Mesenchymal stem cell (in vitro differentiated cells and primary cell): Measurements from ENCODE around the gene PKN2.

Experiments used
- DNase-seq: peaks from one replicate; pipeline ENCODE4 v3.0.0-alpha.2; 2013
- H2AFZ ChIP-seq: one replicate; pipeline ENCODE4 v1.6.1; 2013; ENCODE audit warnings: low read depth, mild to moderate bottlenecking, control low read depth, inconsistent platforms, low read length, moderate library complexity
- H2AK5ac ChIP-seq: 2 replicates; pipeline ENCODE4 v1.6.1; 2013; ENCODE audit warnings: low read length, moderate library complexity, mild to moderate bottlenecking, inconsistent platforms; ENCODE audit not compliant: severe bottlenecking
- H2BK120ac ChIP-seq: one replicate; pipeline ENCODE4 v1.6.1; 2013; ENCODE audit warnings: low read depth, mild to moderate bottlenecking, inconsistent platforms, low read length, moderate library complexity
- H2BK12ac ChIP-seq, 2 experiments: one replicate each; pipeline ENCODE4 v1.6.1; 2013; ENCODE audit warnings: inconsistent platforms in 2 of 2, low read length in 2 of 2, mild to moderate bottlenecking in 2 of 2, moderate library complexity in 2 of 2, control low read depth in 1 of 2
- H2BK15ac ChIP-seq: one replicate; pipeline ENCODE4 v1.6.1; 2013; ENCODE audit warnings: mild to moderate bottlenecking, low read depth, inconsistent platforms; ENCODE audit not compliant: poor library complexity, severe bottlenecking
- H2BK5ac ChIP-seq: 2 replicates; pipeline ENCODE4 v1.6.1; 2013; ENCODE audit warnings: low read depth, mild to moderate bottlenecking, low read length, control low read depth, inconsistent platforms; ENCODE audit not compliant: poor library complexity, severe bottlenecking
- H3K14ac ChIP-seq, 2 experiments: one replicate each; pipeline ENCODE4 v1.6.1; 2013; ENCODE audit warnings: inconsistent platforms in 2 of 2, low read length in 2 of 2, control low read depth in 1 of 2, mild to moderate bottlenecking in 1 of 2, moderate library complexity in 1 of 2
- H3K18ac ChIP-seq, 2 experiments: one replicate each; pipeline ENCODE4 v1.6.1; 2013; ENCODE audit warnings: inconsistent platforms in 2 of 2, low read length in 2 of 2, control low read depth in 1 of 2, low read depth in 1 of 2, mild to moderate bottlenecking in 1 of 2
- H3K23ac ChIP-seq, 2 experiments: one replicate each; pipeline ENCODE4 v1.6.1; 2013; ENCODE audit warnings: inconsistent platforms in 2 of 2, low read length in 2 of 2, mild to moderate bottlenecking in 2 of 2, moderate library complexity in 2 of 2, control low read depth in 1 of 2
- H3K27ac ChIP-seq: 2 replicates; pipeline ENCODE4 v1.5.1; 2013; ENCODE audit warnings: mild to moderate bottlenecking, moderate library complexity, low read length, control low read depth, inconsistent platforms; ENCODE audit not compliant: poor library complexity, severe bottlenecking
- H3K27me3 ChIP-seq, 2 experiments: 2 replicates each; pipeline versions ENCODE4 v1.6.1 to v1.7.0; 2013; ENCODE audit warnings: low read length in 2 of 2, mild to moderate bottlenecking in 2 of 2, moderate library complexity in 2 of 2, control low read depth in 1 of 2, inconsistent platforms in 1 of 2; ENCODE audit not compliant: control insufficient read depth in 1 of 2, insufficient read depth in 1 of 2
- H3K36me3 ChIP-seq, 2 experiments: 2 replicates each; pipeline versions ENCODE4 v1.6.1 to v1.7.0; 2013; ENCODE audit warnings: low read length in 2 of 2, control low read depth in 1 of 2, inconsistent platforms in 1 of 2, low read depth in 1 of 2, mild to moderate bottlenecking in 1 of 2; ENCODE audit not compliant: insufficient read depth in 2 of 2, control insufficient read depth in 1 of 2
- H3K4ac ChIP-seq, 2 experiments: one replicate each; pipeline ENCODE4 v1.6.1; 2013; ENCODE audit warnings: inconsistent platforms in 2 of 2, low read length in 2 of 2, mild to moderate bottlenecking in 2 of 2, moderate library complexity in 2 of 2, control low read depth in 1 of 2, low read depth in 1 of 2
- H3K4me1 ChIP-seq: 2 replicates; pipeline ENCODE4 v1.6.1; 2013; ENCODE audit warnings: low read depth, low read length, control low read depth; ENCODE audit not compliant: control insufficient read depth, insufficient read depth
- H3K4me2 ChIP-seq: 2 replicates; pipeline ENCODE4 v1.6.1; 2013; ENCODE audit warnings: low read length, mild to moderate bottlenecking, inconsistent platforms; ENCODE audit not compliant: poor library complexity, severe bottlenecking
- H3K4me3 ChIP-seq, 2 experiments: 2 replicates each; pipeline versions ENCODE4 v1.5.1 to v1.7.0; 2013; ENCODE audit warnings: low read length in 2 of 2, mild to moderate bottlenecking in 2 of 2, control low read depth in 1 of 2, low read depth in 1 of 2; ENCODE audit not compliant: insufficient read depth in 1 of 2
- H3K79me1 ChIP-seq: replicated peaks from 2 replicates; pipeline ENCODE4 v1.6.1; 2013; ENCODE audit warnings: mild to moderate bottlenecking, control low read depth, low read length, inconsistent platforms; ENCODE audit not compliant: poor library complexity, severe bottlenecking
- H3K9ac ChIP-seq: 2 replicates; pipeline ENCODE4 v1.7.0; 2013; ENCODE audit warnings: mild to moderate bottlenecking, low read length, moderate library complexity
- H3K9me3 ChIP-seq: 2 replicates; pipeline ENCODE4 v1.7.0; 2013; ENCODE audit warnings: mild to moderate bottlenecking, low read length; ENCODE audit not compliant: control insufficient read depth
- H4K8ac ChIP-seq: one replicate; pipeline ENCODE4 v1.6.1; 2013; ENCODE audit warnings: inconsistent platforms, mild to moderate bottlenecking, low read length, moderate library complexity
- H4K91ac ChIP-seq: one replicate; pipeline ENCODE4 v1.6.1; 2013; ENCODE audit warnings: mild to moderate bottlenecking, low read length, inconsistent platforms
- WGBS: methylation state at CpG from one replicate; pipeline ENCODE4 v1.1.7; 2013; ENCODE audit warnings: mixed read lengths; 5-methylcytosine and 5-hydroxymethylcytosine counted together

The PKN2 gene

DNA sequence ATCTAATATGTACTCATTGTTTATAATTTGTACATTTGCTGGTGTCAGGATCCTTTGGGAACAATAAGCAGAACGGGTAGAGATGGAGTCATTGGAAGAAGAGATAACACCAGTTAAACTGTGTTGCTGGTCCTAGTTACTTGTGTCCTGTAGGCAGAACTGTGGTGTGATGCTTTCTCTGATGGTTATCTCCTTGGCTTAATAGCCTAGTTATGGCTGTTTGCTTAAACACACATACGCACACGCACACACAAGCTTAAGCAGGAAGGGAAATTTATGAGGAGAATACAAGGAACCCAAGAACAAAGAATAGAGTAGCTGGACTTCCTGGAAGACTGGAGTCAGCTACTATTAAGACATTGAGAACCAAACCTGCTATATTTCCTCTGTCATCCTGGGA is 5.7 kb upstream of the PKN2 start:
- Histone ChIP-seq H3K23ac (no peak overlapping the region), H3K27ac (no peak overlapping the region), H2BK5ac (no peak overlapping the region), H2BK12ac (no peak overlapping the region), H3K79me1 (peaks cover 2% of the 10 kb centered on the region), H4K8ac (no peak overlapping the region), H3K4me3 (no peak overlapping the region), H2BK15ac (no peak overlapping the region), H4K91ac (no peak overlapping the region), H3K4me1 (peaks cover 2% of the 10 kb centered on the region), H2BK120ac (no peak overlapping the region), H3K36me3 (no peaks in the 10 kb centered on the region), H3K4me2 (no peak overlapping the region), H3K14ac (no peak overlapping the region), H2AK5ac (no peak overlapping the region), H3K4ac (no peak overlapping the region), H2AFZ (no peak overlapping the region), H3K9me3 (no peaks in the 10 kb centered on the region), H3K27me3 (no peaks in the 10 kb centered on the region), H3K18ac (no peak overlapping the region), H3K9ac (no peak overlapping the region)
- DNase-seq: peak; percentile 17
- 52% methylated on average over 3 of the region's 3 CpGs for whole genome bisulfite sequencing

DNA sequence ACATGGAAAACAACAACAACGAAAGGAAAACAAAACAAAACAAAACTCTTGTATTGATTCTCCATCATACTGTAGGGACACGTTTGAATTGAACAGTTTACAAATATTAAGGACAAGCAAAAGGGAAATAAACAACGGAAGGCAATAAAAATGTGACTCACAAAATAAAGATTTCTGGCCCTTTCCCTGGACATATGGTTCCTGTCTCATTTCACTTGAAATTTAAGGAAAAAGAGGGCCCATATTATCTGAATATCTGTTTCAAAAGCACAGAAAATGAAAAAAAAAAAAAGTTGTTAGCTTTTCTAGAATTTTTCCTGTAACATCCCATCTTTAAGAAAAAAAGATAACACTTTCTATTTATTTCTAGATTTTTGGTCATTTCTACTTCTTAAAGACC is 3.6 kb upstream of the PKN2 start:
- no peak overlapping the region for H3K9ac ChIP-seq
- H2BK12ac ChIP-seq: no peak overlapping the region
- H3K18ac ChIP-seq: no peak overlapping the region
- no peak overlapping the region for H3K23ac ChIP-seq
- no peak overlapping the region for H2BK15ac ChIP-seq
- no peak overlapping the region for H3K14ac ChIP-seq
- no peaks in the 10 kb centered on the region for H3K9me3 ChIP-seq
- H3K36me3 ChIP-seq: no peaks in the 10 kb centered on the region
- H3K27ac ChIP-seq: no peak overlapping the region
- no peak overlapping the region for H2AFZ ChIP-seq
- no peak overlapping the region for H2BK5ac ChIP-seq
- H3K4me1 ChIP-seq: peaks cover 2% of the 10 kb centered on the region
- H4K91ac ChIP-seq: no peak overlapping the region
- no CpG with 5 or more reads among the region's 3 CpGs for WGBS
- no peak overlapping the region for H3K4me3 ChIP-seq
- no peaks in the 10 kb centered on the region for H3K27me3 ChIP-seq
- DNase-seq: peak; percentile 50
- H3K79me1 ChIP-seq: peaks cover 2% of the 10 kb centered on the region
- H2BK120ac ChIP-seq: no peak overlapping the region
- no peak overlapping the region for H4K8ac ChIP-seq
- H3K4me2 ChIP-seq: no peak overlapping the region
- no peak overlapping the region for H2AK5ac ChIP-seq
- H3K4ac ChIP-seq: no peak overlapping the region

DNA sequence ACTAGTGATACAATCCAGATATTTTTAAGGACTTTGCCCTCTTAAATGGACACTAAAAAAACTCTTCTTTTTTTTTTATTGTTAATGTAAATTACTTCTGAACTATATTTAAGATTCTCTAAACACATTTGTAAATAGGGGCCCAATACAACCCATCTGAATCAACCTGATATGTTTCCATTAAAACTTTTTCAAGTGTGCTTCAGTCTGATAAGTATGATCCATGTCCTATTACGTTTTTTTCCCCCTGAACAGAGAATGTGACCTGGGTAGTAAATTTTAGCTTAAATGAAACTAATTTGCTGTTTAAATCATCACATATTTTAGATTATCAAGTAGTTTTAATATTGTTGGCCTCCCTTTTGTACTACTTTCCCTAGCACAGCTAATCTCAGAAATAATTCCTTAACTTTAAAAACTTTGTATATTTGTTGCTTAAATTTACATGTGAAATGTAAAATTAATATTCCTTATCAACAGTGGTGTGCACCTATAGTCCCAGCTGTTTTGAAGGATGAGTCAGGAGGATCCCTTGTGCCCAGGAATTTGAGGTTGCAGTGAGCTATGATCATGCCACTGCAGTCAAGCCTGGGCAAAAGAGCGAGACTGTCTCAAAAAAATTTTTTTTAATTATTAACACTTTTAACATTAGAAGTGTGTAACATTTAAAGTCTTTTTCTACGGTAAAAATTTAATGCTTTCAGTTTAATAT is 3.0 kb upstream of the PKN2 start:
- H2BK120ac ChIP-seq: no peak overlapping the region
- H3K4ac ChIP-seq: no peak overlapping the region
- H3K27me3 ChIP-seq: no peaks in the 10 kb centered on the region
- no peak overlapping the region for H2AK5ac ChIP-seq
- no CpG with 5 or more reads among the region's 3 CpGs for WGBS
- no peak overlapping the region for H3K18ac ChIP-seq
- H3K27ac ChIP-seq: no peak overlapping the region
- no peaks in the 10 kb centered on the region for H3K9me3 ChIP-seq
- no peak for DNase-seq
- no peak overlapping the region for H3K14ac ChIP-seq
- no peak overlapping the region for H2BK5ac ChIP-seq
- H3K79me1 ChIP-seq: peaks cover 2% of the 10 kb centered on the region
- H2AFZ ChIP-seq: no peak overlapping the region
- peaks cover 2% of the 10 kb centered on the region for H3K4me1 ChIP-seq
- H4K91ac ChIP-seq: no peak overlapping the region
- H4K8ac ChIP-seq: no peak overlapping the region
- no peak overlapping the region for H2BK15ac ChIP-seq
- H3K4me2 ChIP-seq: no peak overlapping the region
- H3K4me3 ChIP-seq: no peak overlapping the region
- H3K23ac ChIP-seq: no peak overlapping the region
- no peaks in the 10 kb centered on the region for H3K36me3 ChIP-seq
- no peak overlapping the region for H2BK12ac ChIP-seq
- H3K9ac ChIP-seq: no peak overlapping the region

DNA sequence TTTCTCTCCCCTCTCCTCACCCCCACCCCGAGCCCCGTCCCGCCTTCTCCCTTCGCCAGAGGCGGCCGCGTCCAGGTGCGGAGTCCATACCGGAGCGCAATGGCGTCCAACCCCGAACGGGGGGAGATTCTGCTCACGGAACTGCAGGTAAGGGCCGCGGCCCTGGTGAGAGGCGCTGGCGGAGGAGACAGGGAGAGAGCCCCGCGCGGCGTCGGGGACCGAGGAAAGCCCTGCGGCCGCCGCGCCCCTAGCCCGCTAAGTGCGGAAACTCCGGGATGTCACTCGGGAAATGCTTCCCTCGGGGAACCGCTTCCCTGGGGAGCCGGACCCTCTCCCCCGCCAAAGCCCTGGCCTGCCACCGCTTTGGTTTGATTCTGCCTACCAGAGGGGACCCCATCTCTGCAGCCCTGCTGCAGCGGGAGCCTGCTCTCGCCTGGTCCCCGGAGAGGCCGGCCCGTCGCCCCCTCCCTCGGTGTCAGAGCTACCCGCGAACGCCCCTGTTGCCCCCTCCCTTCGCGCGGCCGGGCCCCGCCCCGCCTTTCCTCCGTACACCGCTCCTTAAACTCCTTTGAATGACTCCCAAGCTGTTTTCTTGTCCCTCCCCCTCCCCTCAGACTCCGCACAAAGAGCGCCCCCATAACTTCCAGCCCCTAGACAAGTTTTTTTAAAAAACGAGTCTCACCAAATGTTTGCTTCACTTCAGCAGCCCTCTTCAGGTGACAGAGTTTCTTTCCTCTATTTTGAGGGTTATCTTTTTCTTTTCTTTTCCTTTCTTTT is 597 bp downstream of the PKN2 start:
- peak overlapping the region; percentile 20 to 31 for H3K23ac ChIP-seq
- H4K91ac ChIP-seq: peak overlapping the region; percentile 92
- peaks cover 2% of the 10 kb centered on the region for H3K4me1 ChIP-seq
- no peaks in the 10 kb centered on the region for H3K9me3 ChIP-seq
- H4K8ac ChIP-seq: peak overlapping the region; percentile 69
- no peaks in the 10 kb centered on the region for H3K27me3 ChIP-seq
- peak; percentile 73 for DNase-seq
- peaks cover 2% of the 10 kb centered on the region for H3K79me1 ChIP-seq
- 1% methylated on average over 56 of the region's 58 CpGs for WGBS
- peak overlapping the region; percentile 75 for H2AFZ ChIP-seq
- H3K9ac ChIP-seq: peak overlapping the region; percentile 94
- H2BK120ac ChIP-seq: peak overlapping the region; percentile 54
- H3K27ac ChIP-seq: peak overlapping the region; percentile 88
- H3K4ac ChIP-seq: peak overlapping the region; percentile 35 to 86
- peak overlapping the region in 1 of 2 experiments; percentile 67 for H3K14ac ChIP-seq
- peaks cover 0 to 6% of the 10 kb centered on the region in 2 experiments for H3K36me3 ChIP-seq
- H3K4me2 ChIP-seq: peak overlapping the region; percentile 48
- H3K4me3 ChIP-seq: peak overlapping the region; percentile 81 to 95
- H2AK5ac ChIP-seq: no peak overlapping the region
- no peak overlapping the region for H2BK5ac ChIP-seq
- H3K18ac ChIP-seq: peak overlapping the region; percentile 86 to 91
- H2BK12ac ChIP-seq: peak overlapping the region; percentile 54 to 84
- H2BK15ac ChIP-seq: peak overlapping the region; percentile 82
